GM21367 (cell line): ENCODE measurements around the gene ELL3.
A peak's percentile ranks its signal among the peaks of the same experiment; 100 is the strongest.
"Not testable (repeated sequence)": the region's sequence is repeated elsewhere in the genome, so short reads cannot be mapped to it uniquely, and the experiment has no call there.

ENCODE experiments used
- ATAC-seq: cut with Tn5 transposase; IDR thresholded peaks from one replicate; pipeline ENCODE4 v1.9.1; 2021; ENCODE audit not compliant: unreplicated experiment

Gene ELL3, protein sequence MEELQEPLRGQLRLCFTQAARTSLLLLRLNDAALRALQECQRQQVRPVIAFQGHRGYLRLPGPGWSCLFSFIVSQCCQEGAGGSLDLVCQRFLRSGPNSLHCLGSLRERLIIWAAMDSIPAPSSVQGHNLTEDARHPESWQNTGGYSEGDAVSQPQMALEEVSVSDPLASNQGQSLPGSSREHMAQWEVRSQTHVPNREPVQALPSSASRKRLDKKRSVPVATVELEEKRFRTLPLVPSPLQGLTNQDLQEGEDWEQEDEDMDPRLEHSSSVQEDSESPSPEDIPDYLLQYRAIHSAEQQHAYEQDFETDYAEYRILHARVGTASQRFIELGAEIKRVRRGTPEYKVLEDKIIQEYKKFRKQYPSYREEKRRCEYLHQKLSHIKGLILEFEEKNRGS

GRCh38 chr15:43776718-43777266, at the start of gene ELL3:
TSS of gene ELL3 (minus strand) at chr15:43776966. CDS start at chr15:43776901, 65 bp downstream.
- peak; percentile 30 for ATAC-seq

- no peak for ATAC-seq
Observed at GRCh38 chr15:43826029-43826507, 49.3 kb upstream of the ELL3 start.

DNA sequence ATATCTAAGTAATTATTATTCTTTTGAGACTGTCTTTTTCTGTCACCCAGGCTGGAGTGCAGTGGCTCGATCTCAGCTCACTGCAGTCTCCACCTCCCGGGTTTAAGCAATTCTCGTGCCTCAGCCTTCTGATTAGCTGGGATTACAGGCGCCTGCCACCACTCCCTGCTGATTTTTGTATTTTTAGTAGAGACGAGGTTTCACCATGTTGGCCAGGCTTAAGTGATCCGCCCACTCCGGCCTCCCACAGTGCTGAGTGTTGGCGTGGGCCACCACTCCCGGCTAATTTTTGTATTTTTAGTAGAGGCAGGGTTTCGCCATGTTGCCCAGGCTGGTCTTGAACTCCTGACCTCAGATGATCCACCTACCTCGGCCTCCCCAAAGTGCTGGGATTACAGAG, 48.5 kb upstream of the ELL3 start:
- not testable (repeated sequence) for ATAC-seq

DNA sequence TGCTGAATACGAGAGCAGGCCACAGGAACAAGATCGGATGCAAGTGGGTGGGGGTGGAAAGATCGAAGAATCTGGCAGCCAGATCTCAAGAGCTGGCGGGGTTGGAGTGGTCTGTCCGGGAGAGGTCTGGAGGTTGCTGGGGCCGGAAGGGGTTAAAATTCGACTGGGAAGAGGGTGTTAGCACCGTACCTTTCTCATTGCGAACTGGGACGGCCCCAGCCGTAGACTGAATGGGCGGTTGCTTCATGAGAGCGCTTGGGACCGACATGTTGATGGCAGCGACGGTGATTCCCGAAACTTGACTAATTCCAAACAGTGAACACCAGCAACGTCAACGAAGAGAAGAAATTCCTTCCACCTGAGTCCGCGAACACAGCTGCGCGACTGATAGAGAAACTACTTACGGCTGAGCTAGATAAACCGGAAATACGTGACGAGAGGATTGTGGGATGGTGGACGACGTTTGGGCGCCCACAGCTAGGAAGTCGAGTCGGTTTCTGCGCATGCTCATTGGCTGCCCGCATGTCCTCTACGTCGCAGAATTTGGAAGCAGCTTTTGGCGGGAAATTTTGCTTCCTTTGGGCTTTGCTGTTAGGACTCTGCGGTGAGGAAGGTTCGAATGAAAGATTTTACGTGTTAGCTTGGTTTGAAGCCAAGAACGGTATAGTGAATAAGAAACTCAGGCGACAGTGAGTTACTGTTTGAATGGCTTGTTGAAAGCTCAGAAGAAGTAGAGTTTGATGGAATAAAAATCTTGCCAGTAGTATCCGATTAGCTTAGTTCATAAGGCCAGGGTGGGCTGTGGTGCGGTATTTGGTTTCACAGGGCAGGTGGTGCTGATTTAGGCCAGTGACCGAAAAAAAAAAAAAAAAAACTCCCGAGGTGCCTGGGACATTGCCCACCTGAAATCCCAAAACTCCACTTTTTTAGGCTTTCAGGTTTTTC, 47.8 kb upstream of the ELL3 start, which contains the start of gene MFAP1:
MFAP1 (minus strand) TSS at position 389 of the 945 bp plus-strand sequence; CDS start at position 268, 121 bp downstream.
- ATAC-seq: peak; percentile 57

DNA sequence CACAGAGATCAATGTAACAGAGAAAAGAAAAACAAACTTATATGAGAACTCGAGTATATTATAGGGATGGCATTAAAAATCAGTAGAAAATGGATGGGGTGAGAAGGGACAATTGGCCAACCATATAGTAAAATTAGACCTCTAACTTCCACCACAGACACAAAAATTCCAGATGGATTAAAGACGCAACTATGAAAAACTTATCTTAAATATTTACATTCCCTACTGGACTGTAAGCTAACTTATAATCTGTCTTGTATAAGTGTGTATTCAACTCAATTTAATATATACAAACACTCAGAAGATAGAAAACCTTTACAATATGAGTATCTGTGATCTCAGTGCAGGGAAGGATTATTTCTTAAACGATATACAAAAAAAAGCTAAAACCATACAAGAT, 44.7 kb upstream of the ELL3 start:
- no peak for ATAC-seq

- ATAC-seq: not testable (repeated sequence)
Observed at GRCh38 chr15:43815064-43815463, 38.3 kb upstream of the ELL3 start.

- peak; percentile 53 for ATAC-seq
Observed at GRCh38 chr15:43808960-43809678, 32.4 kb upstream of the ELL3 start.

- ATAC-seq: no peak
Observed at GRCh38 chr15:43808435-43808950, 31.7 kb upstream of the ELL3 start.

- ATAC-seq: not testable (repeated sequence)
Observed at GRCh38 chr15:43802676-43803075, 25.9 kb upstream of the ELL3 start.

GRCh38 chr15:43800286-43801141, 23.7 kb upstream of the ELL3 start, which contains the start of gene HYPK:
TSS of gene HYPK (plus strand) at chr15:43800599. CDS start at chr15:43800623, 24 bp downstream.
- peak; percentile 69 for ATAC-seq

- no peak for ATAC-seq
Observed at GRCh38 chr15:43799945-43800285, 23.1 kb upstream of the ELL3 start, which contains the start of gene SERINC4. TSS of gene SERINC4 (minus strand) at chr15:43800220. CDS start at chr15:43799986, 234 bp downstream.

DNA sequence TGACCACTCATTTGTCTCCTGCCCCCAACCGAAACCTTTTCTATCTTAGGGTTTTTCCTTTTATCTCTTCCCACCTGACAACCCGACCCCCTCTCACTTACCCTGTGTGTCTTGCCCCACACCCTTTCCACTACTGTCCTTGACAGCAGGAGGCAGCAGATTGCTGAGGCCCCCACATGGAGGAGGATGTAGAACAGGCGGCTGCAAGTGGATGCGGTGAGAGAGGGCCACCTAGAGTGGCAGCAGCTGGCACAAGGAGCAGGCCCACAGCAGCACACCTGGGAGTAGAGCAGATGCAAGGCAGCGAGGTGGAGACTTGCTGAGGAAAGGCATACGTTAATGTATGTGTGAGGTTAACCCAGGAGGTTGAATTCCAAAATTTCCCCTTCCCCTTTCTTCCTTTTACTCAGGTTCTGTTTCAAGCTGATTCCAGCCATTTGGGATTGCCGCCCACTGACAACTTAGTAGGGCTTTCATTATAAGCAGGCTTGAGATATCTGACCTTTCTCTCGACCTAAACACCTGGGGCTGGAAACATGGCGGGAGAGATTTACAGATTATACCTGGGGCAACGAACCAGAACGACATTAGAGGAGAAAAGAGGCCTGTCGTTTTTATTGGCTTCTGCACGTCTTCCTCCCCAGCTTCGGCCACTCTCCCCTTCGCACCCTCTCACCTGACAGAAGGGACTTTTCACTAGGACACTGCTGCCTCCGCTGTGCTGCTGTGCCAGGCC, 22.6 kb upstream of the ELL3 start:
- ATAC-seq: no peak

DNA sequence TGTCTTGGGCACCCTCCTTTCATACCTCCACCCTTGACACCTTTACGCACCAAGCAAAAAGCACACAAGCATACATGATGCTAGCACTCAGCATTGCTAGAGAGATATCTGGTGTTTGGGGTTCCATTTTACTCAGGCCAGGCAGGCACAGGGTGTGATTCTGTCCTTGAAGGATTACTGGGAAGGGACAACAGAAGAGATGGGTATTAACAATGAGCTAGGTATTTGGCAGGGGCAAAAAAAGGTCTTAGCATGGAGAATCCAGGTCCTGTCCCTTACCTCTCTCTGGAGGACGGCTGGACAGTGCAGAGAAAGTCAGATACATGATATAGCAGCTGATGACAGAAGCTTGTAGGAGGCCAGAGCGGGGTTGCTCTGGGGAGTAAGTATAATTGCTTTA, 19.8 kb upstream of the ELL3 start:
- no peak for ATAC-seq

- no peak for ATAC-seq
Observed at GRCh38 chr15:43795997-43796396, 19.2 kb upstream of the ELL3 start.

- ATAC-seq: no peak
Observed at GRCh38 chr15:43795197-43795596, 18.4 kb upstream of the ELL3 start.

DNA sequence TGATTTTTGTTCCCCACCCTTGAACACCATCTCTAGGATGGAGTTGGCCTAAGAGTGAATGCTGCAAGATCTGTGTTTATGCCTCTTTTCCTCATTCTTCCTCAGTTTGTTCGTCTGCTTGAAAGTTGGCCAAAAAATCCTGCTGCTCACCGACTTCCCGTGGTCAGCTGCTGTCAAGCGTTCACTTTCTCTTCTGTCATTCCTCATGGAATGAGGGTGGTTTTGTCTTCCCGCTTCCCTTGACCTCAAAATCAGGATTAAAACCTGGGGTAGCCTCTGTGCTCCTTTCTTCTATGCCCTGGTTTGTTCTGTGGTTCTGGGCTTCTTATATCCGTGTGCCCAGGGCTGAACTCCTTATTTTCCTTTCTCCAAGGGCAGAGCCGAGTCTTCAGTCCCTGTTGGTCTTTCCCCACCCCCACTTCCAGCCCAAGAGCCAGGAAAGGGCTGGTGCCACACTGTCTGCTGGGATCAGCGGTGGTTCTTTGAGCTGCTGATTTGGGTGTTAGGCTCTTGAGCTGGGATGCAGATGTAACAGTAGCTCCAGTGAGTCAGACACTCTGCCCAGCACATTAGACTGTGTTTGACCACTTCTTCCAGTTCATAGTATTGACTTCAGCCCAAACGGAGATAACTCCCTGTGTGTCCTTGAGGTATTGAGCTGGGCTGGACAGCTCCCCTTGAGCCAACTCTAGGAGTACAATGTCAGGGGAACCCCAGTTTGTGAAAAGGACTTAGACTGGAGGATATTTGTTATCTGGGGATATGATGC, 17.7 kb upstream of the ELL3 start:
- no peak for ATAC-seq

GRCh38 chr15:43793647-43794046, 16.9 kb upstream of the ELL3 start:
- ATAC-seq: no peak
